SIG-M5 treated with dmso at 0.1 percent for 504 hours (cell line): ENCODE results near the gene ACTC1.

ENCODE experiments used
- DNase-seq: peaks from one replicate; lab custom pipeline; 2025; ENCODE audit not compliant: unreplicated experiment; lab: John Stamatoyannopoulos, UW

ACTC1 gene

GRCh38 chr15:34759992-34760391, 35.4 kb downstream of the ACTC1 start:
- DNase-seq: no peak

GRCh38 chr15:34759347-34759746, 36.0 kb downstream of the ACTC1 start:
- DNase-seq: no peak

GRCh38 chr15:34757262-34757661, 38.1 kb downstream of the ACTC1 start:
- no peak for DNase-seq

DNA sequence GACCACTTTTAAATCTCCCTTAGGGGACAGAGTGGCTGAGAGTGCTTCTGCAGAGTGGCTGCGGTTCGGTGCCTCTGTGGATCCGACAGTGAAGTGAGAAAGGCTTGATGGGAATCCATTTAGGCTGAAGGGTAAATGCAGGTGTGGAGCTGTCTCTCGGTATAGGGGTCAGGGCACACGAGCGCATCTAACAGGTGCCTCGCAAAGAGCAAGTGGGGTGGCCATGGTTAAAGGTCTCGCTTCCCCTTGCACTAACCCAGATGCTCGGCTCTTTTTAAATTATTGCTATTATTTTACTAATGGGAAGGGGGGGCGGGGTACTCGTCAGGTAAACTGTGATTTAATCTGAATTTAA, 40.0 kb downstream of the ACTC1 start:
- DNase-seq: no peak

- no peak for DNase-seq
These were observed 40.5 kb downstream of the ACTC1 start, which contains the start of gene GJD2 for GRCh38 chr15:34754674-34755418. GJD2 (minus strand) TSS chr15:34754998; CDS start chr15:34754488, 510 bp downstream.

DNA sequence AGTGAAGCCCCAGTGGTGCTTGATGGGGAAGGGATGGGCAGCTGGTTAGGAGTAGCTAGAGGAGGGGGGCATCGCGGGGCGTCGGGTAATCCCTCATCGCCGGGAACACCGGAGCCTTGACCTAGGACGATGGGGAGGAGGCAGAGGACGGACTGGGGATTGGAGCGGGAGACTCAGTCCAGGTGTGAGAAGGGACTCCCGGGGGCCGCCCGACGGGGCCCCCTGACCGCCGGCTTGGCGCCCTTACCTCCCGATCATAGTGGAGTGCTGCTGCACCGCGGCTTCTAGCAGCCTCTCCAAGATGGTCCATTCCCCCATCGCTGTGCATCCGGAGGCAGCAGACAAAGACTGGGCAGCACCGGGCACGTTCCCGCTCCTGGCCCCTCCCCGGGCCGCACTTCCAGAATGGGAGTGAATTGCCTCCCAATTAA, 41.2 kb downstream of the ACTC1 start:
- no peak for DNase-seq

- no peak for DNase-seq
These were observed 42.0 kb downstream of the ACTC1 start for GRCh38 chr15:34753236-34753894.

DNA sequence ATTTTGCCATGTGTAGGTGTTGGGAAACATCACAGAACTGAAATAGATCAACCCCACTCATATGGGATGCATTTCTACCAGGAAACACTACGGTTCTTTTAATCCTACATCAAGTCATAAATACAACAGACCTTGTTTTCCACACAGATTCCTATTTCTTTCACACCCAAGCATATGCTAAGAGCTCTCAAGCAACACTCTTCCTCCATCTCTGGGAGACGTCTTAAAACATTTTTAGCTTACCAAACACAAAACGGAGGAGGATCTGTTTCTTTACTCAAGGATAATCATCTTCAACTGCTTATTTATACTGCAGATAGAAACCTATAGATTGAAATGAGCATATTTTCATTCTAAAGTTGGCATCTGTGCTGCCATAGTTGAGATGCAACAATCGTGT, 45.7 kb downstream of the ACTC1 start:
- DNase-seq: no peak
